ENCODE measurements around the gene ACOT12. TPM values are rescaled to one million over a fixed set of nuclear protein-coding genes. Genes with fewer than 3 reads are reported as not detected.
A peak's percentile ranks its signal among the peaks of the same experiment; 100 is the strongest.

Gene ACOT12
- total RNA-seq, 1 donor from 2014 or later: not detected

- TF ChIP-seq CTCF (IDR thresholded peaks at IDR 0.05): no peak
- Mint-ChIP-seq H3K4me1 (ENCODE audit: low read depth) (peaks cover 5% of the 10 kb centered on the region), H3K27ac (ENCODE audit: unreplicated experiment) (no peak overlapping the region), H3K9me3 (ENCODE audit: low read depth) (no peaks in the 10 kb centered on the region), H3K36me3 (ENCODE audit: low read depth) (peaks cover 36% of the 10 kb centered on the region), H3K27me3 (ENCODE audit: low read depth) (no peaks in the 10 kb centered on the region), H3K4me3 (ENCODE audit: unreplicated experiment) (no peak overlapping the region)
- DNase-seq (ENCODE audit: low spot score): no peak
Measured at GRCh38 chr5:81313278-81313677, 80.7 kb downstream of the ACOT12 start.

- peaks cover 36% of the 10 kb centered on the region for H3K36me3 Mint-ChIP-seq (ENCODE audit: low read depth)
- no peak for TF ChIP-seq CTCF (IDR thresholded peaks at IDR 0.05)
- H3K9me3 Mint-ChIP-seq (ENCODE audit: low read depth): no peaks in the 10 kb centered on the region
- H3K27me3 Mint-ChIP-seq (ENCODE audit: low read depth): no peaks in the 10 kb centered on the region
- peaks cover 5% of the 10 kb centered on the region for H3K4me1 Mint-ChIP-seq (ENCODE audit: low read depth)
- H3K27ac Mint-ChIP-seq (ENCODE audit: unreplicated experiment): no peak overlapping the region
- H3K4me3 Mint-ChIP-seq (ENCODE audit: unreplicated experiment): no peak overlapping the region
- DNase-seq (ENCODE audit: low spot score): no peak
Measured at GRCh38 chr5:81310402-81311063, 83.4 kb downstream of the ACOT12 start.

- DNase-seq (ENCODE audit: low spot score): no peak
- H3K27me3 Mint-ChIP-seq (ENCODE audit: low read depth): no peaks in the 10 kb centered on the region
- H3K4me1 Mint-ChIP-seq (ENCODE audit: low read depth): peaks cover 3% of the 10 kb centered on the region
- H3K27ac Mint-ChIP-seq (ENCODE audit: unreplicated experiment): no peak overlapping the region
- no peak overlapping the region for H3K4me3 Mint-ChIP-seq (ENCODE audit: unreplicated experiment)
- H3K9me3 Mint-ChIP-seq (ENCODE audit: low read depth): no peaks in the 10 kb centered on the region
- no peak for TF ChIP-seq CTCF (IDR thresholded peaks at IDR 0.05)
- peaks cover 33% of the 10 kb centered on the region for H3K36me3 Mint-ChIP-seq (ENCODE audit: low read depth)
Measured at GRCh38 chr5:81308836-81309235, 85.1 kb downstream of the ACOT12 start.

GRCh38 chr5:81305785-81306184, 88.1 kb downstream of the ACOT12 start:
- Mint-ChIP-seq H3K36me3 (ENCODE audit: low read depth) (peaks cover 11% of the 10 kb centered on the region), H3K27ac (ENCODE audit: unreplicated experiment) (no peak overlapping the region), H3K9me3 (ENCODE audit: low read depth) (no peaks in the 10 kb centered on the region), H3K27me3 (ENCODE audit: low read depth) (no peaks in the 10 kb centered on the region), H3K4me1 (ENCODE audit: low read depth) (peaks cover 18% of the 10 kb centered on the region), H3K4me3 (ENCODE audit: unreplicated experiment) (no peak overlapping the region)
- no peak for DNase-seq (ENCODE audit: low spot score)
- no peak for TF ChIP-seq CTCF (IDR thresholded peaks at IDR 0.05)

- H3K27me3 Mint-ChIP-seq (ENCODE audit: low read depth): no peaks in the 10 kb centered on the region
- H3K27ac Mint-ChIP-seq (ENCODE audit: unreplicated experiment): no peak overlapping the region
- H3K9me3 Mint-ChIP-seq (ENCODE audit: low read depth): no peaks in the 10 kb centered on the region
- no peak for TF ChIP-seq CTCF (IDR thresholded peaks at IDR 0.05)
- peaks cover 5% of the 10 kb centered on the region for H3K36me3 Mint-ChIP-seq (ENCODE audit: low read depth)
- peaks cover 37% of the 10 kb centered on the region for H3K4me1 Mint-ChIP-seq (ENCODE audit: low read depth)
- H3K4me3 Mint-ChIP-seq (ENCODE audit: unreplicated experiment): peak overlapping the region; percentile 19
- no peak for DNase-seq (ENCODE audit: low spot score)
Measured at GRCh38 chr5:81303563-81303962, 90.4 kb downstream of the ACOT12 start.

All from chondrocyte (in vitro differentiated cells).